ENCODE results near the gene INSR. TPM values are rescaled to one million over a fixed set of nuclear protein-coding genes. Genes with fewer than 3 reads are reported as not detected.
A peak's percentile ranks its signal among the peaks of the same experiment; 100 is the strongest.

Gene INSR
- total RNA-seq, 1 experiment from 2014 or later, result 2.5 TPM

DNA sequence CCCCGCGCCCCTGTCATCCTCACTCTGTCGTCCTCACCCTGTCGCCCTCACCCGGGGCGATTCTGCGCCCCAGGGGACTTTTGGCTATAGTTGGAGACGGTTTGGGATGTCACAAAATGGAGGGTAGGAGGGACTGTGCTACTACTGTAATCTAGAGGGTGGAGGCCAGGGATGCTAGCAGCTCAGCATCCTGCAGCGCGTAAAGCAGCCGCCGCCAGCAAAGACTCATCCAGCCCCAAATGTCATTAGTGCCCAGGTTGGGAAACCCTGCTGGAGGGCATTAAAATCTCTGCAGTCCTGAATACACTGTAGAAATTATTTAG, 224.3 kb downstream of the INSR start:
- peak overlapping the region; percentile 88 for H3K27ac ChIP-seq (ENCODE audit: low read length)
- intact Hi-C loops (cut with micrococcal nuclease; ENCODE audit: unreplicated experiment), result no loop called here
- in situ Hi-C loops (cut with HindIII; ENCODE audit: low pct_unique_long_range_greater_than_20kb, low sequenced_read_pairs), result no loop called here
- H3K36me3 ChIP-seq (ENCODE audit: control insufficient read depth, insufficient read depth, low read length), result peaks cover 5% of the 10 kb centered on the region
- H3K9me3 ChIP-seq (ENCODE audit: control insufficient read depth, insufficient read depth, low read depth, low read length), result peaks cover 4% of the 10 kb centered on the region; the same call in 1 of the 2 replicates
- TF ChIP-seq REST (IDR thresholded peaks at IDR 0.05; ENCODE audit: insufficient read depth in 1 of 2, low read depth in 2 of 2, low read length in 1 of 2) (no peak), POLR2AphosphoS5 (IDR thresholded peaks at IDR 0.05; ENCODE audit: low read depth, low read length) (no peak), SIN3A (IDR thresholded peaks at IDR 0.05; ENCODE audit: borderline replicate concordance, insufficient read depth, low read depth, low read length) (0 out of 2 replicates have a peak, but pooled peaks have one; percentile 33), CTCF (IDR thresholded peaks at IDR 0.05) (no peak)
- no peaks in the 10 kb centered on the region for H3K27me3 ChIP-seq (ENCODE audit: control insufficient read depth, insufficient read depth, low read length)
- BruUV-seq (replicated peaks), result no TSS peak
- ChIA-PET POLR2A (interaction anchor here (0.6 to 1.0 kb wide), 2 partner anchors 30 to 305 kb away, joined by 3 to 23 read pairs; no protein-coding TSS in a partner anchor), CTCF (interaction anchor here (0.8 kb wide), 1 partner anchor 332 kb away, joined by 11 read pairs; the partner anchor contains the start of gene GPR108)
- H3K4me3 ChIP-seq (ENCODE audit: low read depth in 2 of 2, low read length in 2 of 2), result peak overlapping the region; percentile 95 to 97
- H3K4me1 ChIP-seq (ENCODE audit: control insufficient read depth, insufficient read depth, low read length), result no peaks in the 10 kb centered on the region
- ATAC-seq, result no peak; the same call in 1 of the 2 replicates
- no peak for DNase-seq (ENCODE audit: low read depth, low spot score)

DNA sequence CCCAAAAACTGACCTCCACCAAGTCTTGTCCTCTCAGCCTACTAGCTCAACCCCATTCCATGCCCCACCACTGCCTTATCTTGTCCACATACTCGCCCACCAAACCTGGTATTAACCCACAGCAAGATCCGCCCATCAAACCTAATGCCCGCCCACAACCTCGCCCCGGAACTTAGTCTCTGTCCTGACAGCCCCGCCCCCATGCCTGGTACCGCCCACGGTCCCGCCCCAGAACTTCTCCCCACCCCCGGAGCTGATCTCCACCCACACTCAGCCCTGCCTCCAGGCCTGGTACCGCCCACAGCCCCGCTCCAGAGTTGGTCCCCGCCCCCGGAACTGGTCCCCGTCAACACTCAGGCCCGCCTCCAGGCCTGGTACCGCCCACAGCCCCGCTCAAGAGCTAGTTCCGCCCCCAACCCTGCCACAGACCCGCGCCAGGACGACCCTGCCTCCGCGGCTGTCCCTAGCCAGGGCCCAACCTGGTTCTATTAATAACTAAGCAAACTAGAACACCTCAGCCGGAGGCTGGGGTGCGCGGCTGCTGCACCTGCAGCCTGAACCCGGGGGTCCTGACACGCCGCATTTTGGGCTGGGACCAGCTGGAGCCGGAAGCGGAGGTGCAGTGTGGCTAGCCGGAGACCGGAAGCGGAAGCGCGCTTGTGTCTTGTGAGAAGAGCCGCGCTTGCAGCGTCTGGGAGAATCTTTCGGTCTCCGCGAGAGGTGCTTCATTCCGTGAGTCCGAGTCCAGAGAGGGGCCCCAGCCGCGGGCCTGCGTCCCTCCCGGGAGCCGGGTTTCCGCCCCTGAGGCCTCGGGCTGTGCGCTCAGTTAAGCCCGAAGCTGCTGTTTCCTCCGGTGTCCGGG, 224.9 kb downstream of the INSR start, which contains the start of gene ZNF557:
TSS of gene ZNF557 (plus strand) at position 662 of the 862 bp plus-strand sequence. CDS start 5,372 bp downstream, outside the sequence.
- no TSS peak for BruUV-seq (replicated peaks)
- peak; percentile 99 for ATAC-seq

More for the DNA sequence above, 224.9 kb downstream of the INSR start, which contains the start of gene ZNF557:
- Histone ChIP-seq H3K4me1 (ENCODE audit: control insufficient read depth, insufficient read depth, low read length) (no peaks in the 10 kb centered on the region), H3K36me3 (ENCODE audit: control insufficient read depth, insufficient read depth, low read length) (peaks cover 5% of the 10 kb centered on the region), H3K4me3 (ENCODE audit: low read depth in 2 of 2, low read length in 2 of 2) (peak within 1 kb of the TSS; percentile 95 to 97), H3K9me3 (ENCODE audit: control insufficient read depth, insufficient read depth, low read depth, low read length) (peaks cover 4% of the 10 kb centered on the region; the same call in 1 of the 2 replicates), H3K27me3 (ENCODE audit: control insufficient read depth, insufficient read depth, low read length) (no peaks in the 10 kb centered on the region), H3K27ac (ENCODE audit: low read length) (peak within 1 kb of the TSS; percentile 88)
- ChIA-PET POLR2A (interaction anchor here (0.5 to 1.0 kb wide), 5 partner anchors 30 to 678 kb away, joined by 3 to 23 read pairs (median 8); no protein-coding TSS in a partner anchor), CTCF (interaction anchor here (0.6 to 0.8 kb wide), 3 partner anchors 57 to 332 kb away, joined by 4 to 11 read pairs (median 8); partner anchors contain the start of gene GPR108)
- peak; percentile 76 for DNase-seq (ENCODE audit: low read depth, low spot score)
- intact Hi-C loops (cut with micrococcal nuclease; ENCODE audit: unreplicated experiment) (no loop called here), in situ Hi-C loops (cut with HindIII; ENCODE audit: low pct_unique_long_range_greater_than_20kb, low sequenced_read_pairs) (no loop called here)
- TF ChIP-seq REST (IDR thresholded peaks at IDR 0.05; ENCODE audit: insufficient read depth in 1 of 2, low read depth in 2 of 2, low read length in 1 of 2) (no peak), POLR2AphosphoS5 (IDR thresholded peaks at IDR 0.05; ENCODE audit: low read depth, low read length) (peak; percentile 88), SIN3A (IDR thresholded peaks at IDR 0.05; ENCODE audit: borderline replicate concordance, insufficient read depth, low read depth, low read length) (0 out of 2 replicates have a peak, but pooled peaks have one; percentile 86), TCF7L2 (IDR thresholded peaks at IDR 0.05; ENCODE audit: low read depth, low read length) (peak; percentile 52)

Measured in Panc1 (cell line).